Lower leg skin (tissue), 4 donors: Measurements from ENCODE around the gene OBP2A. TPM values are rescaled to one million over a fixed set of nuclear protein-coding genes. Genes with fewer than 3 reads are reported as not detected.
A peak's percentile ranks its signal among the peaks of the same experiment; 100 is the strongest.

Experiments
- DNase-seq, 2 donors: peaks; one replicate each; pipeline ENCODE4 v3.0.0-alpha.2; 2019; ENCODE audit warnings: low spot score in 2 of 2
- H3K4me3 ChIP-seq: fragments of 200-600 bp; sonication (generic); 2 replicates; pipeline ENCODE4 v1.5.1; 2017; ENCODE audit warnings: mild to moderate bottlenecking, low read depth; ENCODE audit not compliant: poor library complexity, severe bottlenecking
- POLR2A ChIP-seq, 2 donors: fragments of 450-650 bp; IDR thresholded peaks; one replicate each; pipeline ENCODE4 v1.6.1; 2016 to 2017; ENCODE audit warnings: antibody characterized with exemption in 2 of 2, mild to moderate bottlenecking in 1 of 2, moderate library complexity in 1 of 2
- WGBS, 2 donors: methylation state at CpG; one replicate each; pipeline ENCODE4 v1.1.5; 2018; 5-methylcytosine and 5-hydroxymethylcytosine counted together
- intact Hi-C: fragments of 100-400 bp; cut with DNase I; formaldehyde crosslinking; loops from one replicate; pipeline ENCODE4 v1.15.0; 2023; ENCODE audit warnings: low total_unique reads
- total RNA-seq, 4 donors: library from RNA; depleted of rRNA; stranded (reverse); fragments of >200 nt; gene quantifications; one replicate each; pipeline ENCODE4 v1.1.0, GENCODE V29; 2016
- TF ChIP-seq, protein P1 (sequence below), 3 donors: fragments of 450-650 bp; IDR thresholded peaks; one replicate each; pipeline ENCODE4 v1.5.1; 2016; ENCODE audit warnings: antibody characterized with exemption in 3 of 3, mild to moderate bottlenecking in 3 of 3, moderate library complexity in 2 of 3

OBP2A gene
- total RNA-seq, 4 donors from 2014 or later, result 4.7 to 6.6 TPM; not detected in 2

DNA sequence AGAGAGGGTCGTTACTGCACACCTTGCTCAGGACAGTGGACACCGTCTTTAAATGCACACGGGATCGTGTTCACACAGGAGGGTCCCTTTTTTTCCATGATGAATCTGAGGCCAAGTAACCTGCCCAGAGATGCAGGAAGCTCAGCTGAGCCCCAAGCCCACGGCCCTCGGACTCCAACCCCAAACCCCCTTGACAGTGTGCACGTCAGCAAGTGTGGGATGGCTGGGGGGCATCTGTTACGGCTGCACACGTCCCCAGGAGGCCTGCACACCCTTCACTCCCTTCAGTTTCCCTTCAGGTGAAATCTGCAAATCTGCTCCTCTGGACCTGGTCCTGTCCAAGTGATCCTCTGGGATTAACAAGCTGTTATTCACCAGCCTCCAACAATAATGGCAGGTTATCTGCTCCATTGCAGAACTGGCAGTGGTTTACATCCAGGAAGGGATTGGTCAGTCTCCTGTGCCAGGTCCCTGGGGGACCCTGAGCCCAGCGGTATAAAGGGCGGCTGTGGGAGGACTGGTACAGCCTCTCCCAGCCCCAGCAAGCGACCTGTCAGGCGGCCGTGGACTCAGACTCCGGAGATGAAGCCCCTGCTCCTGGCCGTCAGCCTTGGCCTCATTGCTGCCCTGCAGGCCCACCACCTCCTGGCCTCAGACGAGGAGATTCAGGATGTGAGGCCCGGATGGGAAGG is 24.9 kb upstream of the OBP2A start, which contains the start of gene LCN1:
TSS of gene LCN1 (plus strand) at position 525 of the 692 bp plus-strand sequence. CDS start at position 583, 58 bp downstream.
- 78 to 82% methylated on average over 15 to 18 of the region's 18 CpGs for WGBS, 2 donors
- no peak for TF ChIP-seq POLR2A (IDR thresholded peaks at IDR 0.05)
- TF ChIP-seq, protein P1, sequence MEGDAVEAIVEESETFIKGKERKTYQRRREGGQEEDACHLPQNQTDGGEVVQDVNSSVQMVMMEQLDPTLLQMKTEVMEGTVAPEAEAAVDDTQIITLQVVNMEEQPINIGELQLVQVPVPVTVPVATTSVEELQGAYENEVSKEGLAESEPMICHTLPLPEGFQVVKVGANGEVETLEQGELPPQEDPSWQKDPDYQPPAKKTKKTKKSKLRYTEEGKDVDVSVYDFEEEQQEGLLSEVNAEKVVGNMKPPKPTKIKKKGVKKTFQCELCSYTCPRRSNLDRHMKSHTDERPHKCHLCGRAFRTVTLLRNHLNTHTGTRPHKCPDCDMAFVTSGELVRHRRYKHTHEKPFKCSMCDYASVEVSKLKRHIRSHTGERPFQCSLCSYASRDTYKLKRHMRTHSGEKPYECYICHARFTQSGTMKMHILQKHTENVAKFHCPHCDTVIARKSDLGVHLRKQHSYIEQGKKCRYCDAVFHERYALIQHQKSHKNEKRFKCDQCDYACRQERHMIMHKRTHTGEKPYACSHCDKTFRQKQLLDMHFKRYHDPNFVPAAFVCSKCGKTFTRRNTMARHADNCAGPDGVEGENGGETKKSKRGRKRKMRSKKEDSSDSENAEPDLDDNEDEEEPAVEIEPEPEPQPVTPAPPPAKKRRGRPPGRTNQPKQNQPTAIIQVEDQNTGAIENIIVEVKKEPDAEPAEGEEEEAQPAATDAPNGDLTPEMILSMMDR (IDR thresholded peaks at IDR 0.05), result no peak
- H3K4me3 ChIP-seq, result no peak within 1 kb of the TSS
- peak in 1 of 2 donors; percentile 68 for DNase-seq
- intact Hi-C loops, result no loop called here

DNA sequence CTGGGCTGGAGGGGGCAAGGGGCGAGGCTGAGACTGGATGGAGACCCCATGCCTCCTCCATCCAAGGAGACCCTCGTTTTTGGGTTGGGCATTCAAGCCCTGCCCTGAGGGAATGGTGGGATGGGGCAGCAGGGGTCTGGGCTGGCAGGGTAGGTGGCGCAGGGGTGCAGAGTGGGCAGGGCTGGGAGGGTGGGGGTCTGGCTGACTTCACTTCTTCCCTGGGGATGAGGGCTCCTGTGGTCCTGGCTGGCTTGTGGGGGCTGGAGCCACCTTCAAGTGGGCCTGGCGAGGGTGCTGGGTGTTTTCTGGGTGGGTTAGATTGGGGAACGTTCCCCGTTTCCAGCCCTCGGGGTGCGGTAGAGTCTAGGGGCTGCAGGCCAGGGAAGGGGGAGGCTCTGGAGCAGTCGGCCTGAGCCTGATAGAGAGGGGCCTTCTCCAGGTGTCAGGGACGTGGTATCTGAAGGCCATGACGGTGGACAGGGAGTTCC is 24.3 kb upstream of the OBP2A start:
- DNase-seq, result peak in 1 of 2 donors; percentile 72
- 75 to 76% methylated on average over 7 to 11 of the region's 11 CpGs for WGBS, 2 donors
- no peak overlapping the region for H3K4me3 ChIP-seq
- intact Hi-C loops, result no loop called here
- TF ChIP-seq POLR2A (IDR thresholded peaks at IDR 0.05), result no peak
- TF ChIP-seq, protein P1 (IDR thresholded peaks at IDR 0.05), result no peak

DNA sequence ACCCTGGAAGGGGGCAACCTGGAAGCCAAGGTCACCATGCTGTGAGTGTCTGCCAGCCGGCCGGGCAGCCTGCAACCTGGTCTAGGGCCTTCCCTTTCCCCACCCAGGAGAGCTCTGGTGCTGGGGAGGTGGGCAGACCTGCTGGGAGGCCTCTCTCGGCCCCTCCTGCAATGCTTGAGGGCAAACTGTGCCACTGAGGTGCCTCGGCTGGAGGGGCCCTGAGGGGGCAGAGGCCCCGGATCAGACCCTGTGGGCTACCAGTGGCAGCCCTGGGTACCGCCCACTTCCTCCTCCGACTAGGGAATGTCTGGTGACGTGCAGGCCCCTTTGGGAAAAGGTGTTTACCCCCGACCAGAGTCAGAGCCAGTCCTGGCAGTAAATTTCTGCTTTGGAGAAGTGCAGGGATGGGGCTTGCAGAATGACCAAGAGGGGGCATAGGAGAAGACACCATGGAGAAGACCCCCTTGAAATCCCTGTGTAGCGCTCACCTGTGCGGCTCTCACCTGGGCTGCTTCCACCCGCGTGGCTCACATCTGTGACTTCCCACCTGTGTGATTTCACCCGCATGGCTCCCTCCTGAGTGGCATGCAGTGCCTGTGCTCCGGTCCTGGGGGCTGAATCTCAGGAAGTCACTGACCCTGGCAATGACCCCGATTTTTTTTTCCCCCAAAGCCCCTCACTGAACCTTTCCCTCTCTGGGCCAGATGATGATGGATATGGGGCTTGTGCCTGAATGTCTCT is 23.6 kb upstream of the OBP2A start:
- DNase-seq, result peak in 1 of 2 donors; percentile 74
- TF ChIP-seq, protein P1 (IDR thresholded peaks at IDR 0.05), result no peak
- TF ChIP-seq POLR2A (IDR thresholded peaks at IDR 0.05), result no peak
- H3K4me3 ChIP-seq, result no peak overlapping the region
- 67 to 69% methylated on average over 16 of the region's 16 CpGs for WGBS, 2 donors
- intact Hi-C loops, result no loop called here

DNA sequence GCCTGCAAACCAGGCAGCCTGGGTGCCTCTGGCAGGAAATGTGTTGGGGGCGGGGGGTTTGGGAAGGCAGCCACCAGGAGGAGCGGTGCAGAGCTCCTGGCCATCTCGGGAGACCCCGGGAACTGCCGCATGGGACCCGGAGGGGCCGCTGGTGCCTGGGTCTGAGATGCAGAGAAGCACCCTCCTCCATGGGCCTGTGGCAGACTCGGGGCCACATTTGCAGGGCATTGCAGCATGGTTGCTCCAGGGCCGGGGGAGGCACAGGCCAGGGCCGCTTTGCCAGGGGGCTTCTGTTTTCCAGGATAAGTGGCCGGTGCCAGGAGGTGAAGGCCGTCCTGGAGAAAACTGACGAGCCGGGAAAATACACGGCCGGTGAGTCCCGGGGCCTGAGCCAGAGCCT is 23.0 kb upstream of the OBP2A start:
- TF ChIP-seq, protein P1 (IDR thresholded peaks at IDR 0.05), result no peak
- TF ChIP-seq POLR2A (IDR thresholded peaks at IDR 0.05), result no peak
- DNase-seq, result peak in 1 of 2 donors; percentile 65
- WGBS, 2 donors, result 64 to 72% methylated on average over 17 of the region's 17 CpGs

DNA sequence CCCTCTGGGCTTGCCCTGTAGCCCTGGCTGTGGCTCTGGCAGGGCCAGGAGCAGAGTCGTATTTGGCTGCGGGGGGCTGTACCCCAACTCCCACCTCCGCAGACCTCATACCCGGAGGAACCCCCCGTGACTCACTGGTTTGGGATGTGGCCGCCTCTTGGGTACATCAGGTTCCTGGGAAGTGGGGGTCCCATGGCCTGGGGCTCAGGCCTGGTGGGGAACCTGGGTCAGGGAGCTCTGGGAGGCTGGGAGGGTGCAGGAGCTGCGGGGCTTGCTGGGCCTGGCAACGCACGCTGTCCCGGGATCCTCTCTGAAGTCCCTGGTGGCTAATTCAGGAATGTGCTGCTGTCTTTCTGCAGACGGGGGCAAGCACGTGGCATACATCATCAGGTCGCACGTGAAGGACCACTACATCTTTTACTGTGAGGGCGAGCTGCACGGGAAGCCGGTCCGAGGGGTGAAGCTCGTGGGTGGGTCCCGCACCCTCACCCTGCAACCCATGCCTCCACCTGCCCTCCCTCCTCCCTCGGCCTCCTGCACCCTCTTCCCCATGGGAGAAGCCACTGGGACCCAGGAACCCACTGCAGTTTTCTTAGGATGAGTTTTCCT is 22.3 kb upstream of the OBP2A start:
- no peak overlapping the region for H3K4me3 ChIP-seq
- intact Hi-C loops, result no loop called here
- peak in 1 of 2 donors; percentile 76 for DNase-seq
- TF ChIP-seq, protein P1 (IDR thresholded peaks at IDR 0.05), result no peak
- TF ChIP-seq POLR2A (IDR thresholded peaks at IDR 0.05), result no peak
- WGBS, 2 donors, result 74 to 88% methylated on average over 13 to 21 of the region's 21 CpGs

More for the DNA sequence above, 23.0 kb upstream of the OBP2A start:
- no peak overlapping the region for H3K4me3 ChIP-seq
- intact Hi-C loops, result no loop called here
